Cerebellar cortex (tissue), 1 donor: Measurements from ENCODE around the gene SEC31B.

Source experiments
- DNase-seq: peaks from one replicate; pipeline ENCODE4 v3.0.0-alpha.2; 2015; ENCODE audit warnings: low spot score

SEC31B gene

GRCh38 chr10:100446130-100446761 is 73.4 kb downstream of the SEC31B start:
- no peak for DNase-seq

DNA sequence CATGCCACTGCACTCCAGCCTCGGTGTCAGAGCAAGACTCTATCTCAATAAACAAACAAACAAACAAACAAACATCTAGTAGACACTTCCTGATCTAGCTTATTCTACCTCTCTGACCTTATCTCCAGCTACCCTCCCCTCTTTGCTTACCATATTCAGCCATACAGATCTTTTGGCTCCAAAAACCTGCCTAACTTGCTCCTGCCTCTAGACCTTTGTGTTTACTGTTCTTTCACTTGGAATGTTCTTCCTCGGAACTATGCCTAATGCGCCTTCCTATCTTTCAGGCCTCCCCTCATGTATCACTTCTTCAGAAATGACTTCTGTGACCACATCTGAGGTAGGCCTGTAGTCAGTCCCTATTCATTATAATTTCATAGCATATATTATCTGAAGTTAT is 77.1 kb downstream of the SEC31B start:
- no peak for DNase-seq

- no peak for DNase-seq
These were observed 80.9 kb downstream of the SEC31B start for GRCh38 chr10:100438674-100439315.
